HCT116 (cell line): ENCODE data around the gene ARL5C.

ENCODE experiments used
- CTCF ChIP-seq, 3 experiments: fragments of 200-600 bp in 1 of 3; sonication (generic) in 1 of 3; IDR thresholded peaks in 2 of 3; conservative IDR thresholded peaks in 1 of 3; 2 replicates each; pipeline ENCODE4 v1.5.1; 2012 to 2017; ENCODE audit warnings: low read depth in 2 of 3, low read length in 2 of 3, antibody characterized with exemption in 1 of 3, borderline replicate concordance in 1 of 3, control low read depth in 1 of 3, mild to moderate bottlenecking in 1 of 3, mixed read lengths in 1 of 3, mixed run types in 1 of 3, moderate library complexity in 1 of 3; ENCODE audit not compliant: insufficient read depth in 1 of 3
- EZH2 ChIP-seq: fragments of 200-600 bp; sonication (generic); IDR thresholded peaks from 2 replicates; pipeline ENCODE4 v1.6.1; 2017; ENCODE audit warnings: antibody characterized with exemption, mixed run types
- POLR2AphosphoS5 ChIP-seq: IDR thresholded peaks from 2 replicates; pipeline ENCODE4 v1.6.1; 2011; ENCODE audit warnings: mild to moderate bottlenecking, low read depth, low read length, moderate library complexity
- REST ChIP-seq: IDR thresholded peaks from 2 replicates; pipeline ENCODE4 v1.6.1; 2012; ENCODE audit warnings: low read depth

- TF ChIP-seq CTCF (IDR thresholded peaks at IDR 0.05 in 2 of 3, conservative IDR thresholded peaks at IDR 0.05 in 1 of 3; ENCODE audit: borderline replicate concordance in 1 of 3, insufficient read depth in 1 of 3, low read depth in 2 of 3, low read length in 2 of 3) = no peak
- no peak for TF ChIP-seq REST
- TF ChIP-seq EZH2 = no peak
- no peak for TF ChIP-seq POLR2AphosphoS5
Measured at GRCh38 chr17:39173080-39173479, 7.1 kb upstream of the ARL5C start.
